Prostate gland (tissue), 1 donor: ENCODE data around the gene HSD17B10.

Experiments used
- POLR2A ChIP-seq: fragments of 450-650 bp; IDR thresholded peaks from one replicate; pipeline ENCODE4 v1.6.1; 2016; ENCODE audit warnings: antibody characterized with exemption, mild to moderate bottlenecking
- POLR2AphosphoS5 ChIP-seq: sonication (generic); formaldehyde crosslinking; IDR thresholded peaks from one replicate; pipeline ENCODE4 v1.6.1; 2017; ENCODE audit warnings: antibody characterized with exemption

- no peak for TF ChIP-seq POLR2A
- no peak for TF ChIP-seq POLR2AphosphoS5
These were observed 4.7 kb upstream of the HSD17B10 start for GRCh38 chrX:53438832-53439230.
